Smooth muscle cell (in vitro differentiated cells): ENCODE data around the gene GSTM2. TPM values are rescaled to one million over a fixed set of nuclear protein-coding genes. Genes with fewer than 3 reads are reported as not detected.
"Not testable (repeated sequence)": the region's sequence is repeated elsewhere in the genome, so short reads cannot be mapped to it uniquely, and the experiment has no call there.

ENCODE experiments used
- DNase-seq: peaks from one replicate; lab custom pipeline; 2025; ENCODE audit not compliant: unreplicated experiment; lab: John Stamatoyannopoulos, UW
- H2AFZ ChIP-seq: fragments of 200-600 bp; sonication (generic); 2 replicates; pipeline ENCODE4 v1.6.0; 2016; ENCODE audit warnings: antibody characterized with exemption, low read depth, mild to moderate bottlenecking
- H3F3A ChIP-seq: fragments of 200-600 bp; sonication (generic); 2 replicates; pipeline ENCODE4 v1.6.0; 2017; ENCODE audit warnings: antibody characterized with exemption, low read depth
- H3K27ac ChIP-seq: fragments of 200-600 bp; sonication (generic); 2 replicates; pipeline ENCODE4 v1.5.1; 2016; ENCODE audit warnings: low read depth, mild to moderate bottlenecking
- H3K27me3 ChIP-seq: fragments of 200-600 bp; sonication (generic); 2 replicates; pipeline ENCODE4 v1.6.1; 2016; ENCODE audit warnings: low read depth, mild to moderate bottlenecking
- H3K36me3 ChIP-seq: fragments of 200-600 bp; sonication (generic); 2 replicates; pipeline ENCODE4 v1.5.1; 2016; ENCODE audit warnings: low read depth
- H3K4me1 ChIP-seq: fragments of 200-600 bp; sonication (generic); 2 replicates; pipeline ENCODE4 v1.5.1; 2016; ENCODE audit warnings: low read depth
- H3K4me2 ChIP-seq: fragments of 200-600 bp; sonication (generic); 2 replicates; pipeline ENCODE4 v1.6.0; 2016; ENCODE audit warnings: mild to moderate bottlenecking
- H3K4me3 ChIP-seq: fragments of 200-600 bp; sonication (generic); 2 replicates; pipeline ENCODE4 v1.5.1; 2016; ENCODE audit warnings: mild to moderate bottlenecking
- H3K79me2 ChIP-seq: fragments of 200-600 bp; sonication (generic); 2 replicates; pipeline ENCODE4 v1.6.0; 2016; ENCODE audit warnings: low read depth, mild to moderate bottlenecking
- H3K9ac ChIP-seq: fragments of 200-600 bp; sonication (generic); 2 replicates; pipeline ENCODE4 v1.6.0; 2016; ENCODE audit warnings: low read depth
- H3K9me3 ChIP-seq: fragments of 200-600 bp; sonication (generic); replicated peaks from 2 replicates; pipeline ENCODE4 v1.5.1; 2016; ENCODE audit warnings: low read depth
- H4K20me1 ChIP-seq: fragments of 200-600 bp; sonication (generic); 2 replicates; pipeline ENCODE4 v1.6.0; 2016; ENCODE audit warnings: low read depth
- WGBS: methylation state at CpG from one replicate; pipeline ENCODE4 v1.1.7; 2016; ENCODE audit warnings: low lambda C conversion rate; 5-methylcytosine and 5-hydroxymethylcytosine counted together
- polyA plus RNA-seq: library from polyadenylated mRNA; unstranded; fragments of >200 nt; fragmentation: Nextera tagmentation; extraction: Ambion mirVana; gene quantifications from 2 replicates; pipeline ENCODE4 v1.2.1, GENCODE V29; 2016
- total RNA-seq: library from RNA; depleted of rRNA; stranded (reverse); fragments of >200 nt; gene quantifications from 2 replicates; pipeline ENCODE4 v1.2.3, GENCODE V29; 2014
- TF ChIP-seq, protein P1 (sequence below): fragments of 200-600 bp; sonication (generic); IDR thresholded peaks from 2 replicates; pipeline ENCODE4 v1.5.1; 2017; ENCODE audit warnings: borderline replicate concordance, mild to moderate bottlenecking, antibody characterized with exemption; ENCODE audit not compliant: insufficient read depth, poor library complexity, severe bottlenecking

GSTM2 gene
- total and polyA plus RNA-seq, 2 experiments from 2014 or later: 30.3 to 43.8 TPM

- no peak overlapping the region for H3K4me2 ChIP-seq
- no peak for DNase-seq
- 90% methylated on average over 3 of the region's 3 CpGs for WGBS
- no peaks in the 10 kb centered on the region for H3K9me3 ChIP-seq
- no peak overlapping the region for H3K4me3 ChIP-seq
- no peaks in the 10 kb centered on the region for H3K36me3 ChIP-seq
- no peaks in the 10 kb centered on the region for H3F3A ChIP-seq
- no peaks in the 10 kb centered on the region for H3K4me1 ChIP-seq
- no peaks in the 10 kb centered on the region for H4K20me1 ChIP-seq
- H2AFZ ChIP-seq: no peak overlapping the region
- TF ChIP-seq, protein P1, sequence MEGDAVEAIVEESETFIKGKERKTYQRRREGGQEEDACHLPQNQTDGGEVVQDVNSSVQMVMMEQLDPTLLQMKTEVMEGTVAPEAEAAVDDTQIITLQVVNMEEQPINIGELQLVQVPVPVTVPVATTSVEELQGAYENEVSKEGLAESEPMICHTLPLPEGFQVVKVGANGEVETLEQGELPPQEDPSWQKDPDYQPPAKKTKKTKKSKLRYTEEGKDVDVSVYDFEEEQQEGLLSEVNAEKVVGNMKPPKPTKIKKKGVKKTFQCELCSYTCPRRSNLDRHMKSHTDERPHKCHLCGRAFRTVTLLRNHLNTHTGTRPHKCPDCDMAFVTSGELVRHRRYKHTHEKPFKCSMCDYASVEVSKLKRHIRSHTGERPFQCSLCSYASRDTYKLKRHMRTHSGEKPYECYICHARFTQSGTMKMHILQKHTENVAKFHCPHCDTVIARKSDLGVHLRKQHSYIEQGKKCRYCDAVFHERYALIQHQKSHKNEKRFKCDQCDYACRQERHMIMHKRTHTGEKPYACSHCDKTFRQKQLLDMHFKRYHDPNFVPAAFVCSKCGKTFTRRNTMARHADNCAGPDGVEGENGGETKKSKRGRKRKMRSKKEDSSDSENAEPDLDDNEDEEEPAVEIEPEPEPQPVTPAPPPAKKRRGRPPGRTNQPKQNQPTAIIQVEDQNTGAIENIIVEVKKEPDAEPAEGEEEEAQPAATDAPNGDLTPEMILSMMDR: no peak
- no peaks in the 10 kb centered on the region for H3K79me2 ChIP-seq
- no peak overlapping the region for H3K9ac ChIP-seq
- no peak overlapping the region for H3K27ac ChIP-seq
- no peaks in the 10 kb centered on the region for H3K27me3 ChIP-seq
Measured at GRCh38 chr1:109677459-109677858, 9.6 kb downstream of the GSTM2 start.

- H2AFZ ChIP-seq, H3K27ac ChIP-seq, H4K20me1 ChIP-seq, H3K4me1 ChIP-seq, H3K27me3 ChIP-seq, H3K9me3 ChIP-seq, H3K36me3 ChIP-seq, H3K9ac ChIP-seq, H3K79me2 ChIP-seq, H3K4me2 ChIP-seq, H3F3A ChIP-seq, DNase-seq, H3K4me3 ChIP-seq: not testable (repeated sequence)
- 87% methylated on average over 2 of the region's 2 CpGs for WGBS
Measured at GRCh38 chr1:109678637-109679036, 10.8 kb downstream of the GSTM2 start.

DNA sequence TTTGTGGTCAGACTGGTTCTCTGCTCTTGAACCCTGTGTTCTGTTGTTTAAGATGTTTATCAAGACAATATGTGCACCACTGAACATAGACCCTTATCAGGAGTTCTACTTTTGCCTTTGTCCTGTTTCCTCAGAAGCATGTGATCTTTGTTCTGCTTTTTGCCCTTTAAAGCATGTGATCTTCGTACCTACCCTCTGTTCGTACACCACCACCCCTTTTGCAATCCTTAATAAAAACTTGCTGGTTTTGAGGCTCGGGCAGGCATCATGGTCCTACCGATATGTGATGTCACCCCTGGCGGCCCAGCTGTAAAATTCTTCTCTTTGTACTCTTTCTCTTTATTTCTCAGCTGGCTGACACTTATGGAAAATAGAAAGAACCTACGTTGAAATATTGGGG is 16.9 kb downstream of the GSTM2 start:
- H3K4me2 ChIP-seq, H3K79me2 ChIP-seq, H3K4me3 ChIP-seq, H3K9ac ChIP-seq, H3K27ac ChIP-seq, H3K4me1 ChIP-seq, H4K20me1 ChIP-seq, H3K27me3 ChIP-seq, DNase-seq, H3F3A ChIP-seq, H3K36me3 ChIP-seq, H3K9me3 ChIP-seq, H2AFZ ChIP-seq: not testable (repeated sequence)
- WGBS: 100% methylated on average over 4 of the region's 6 CpGs

DNA sequence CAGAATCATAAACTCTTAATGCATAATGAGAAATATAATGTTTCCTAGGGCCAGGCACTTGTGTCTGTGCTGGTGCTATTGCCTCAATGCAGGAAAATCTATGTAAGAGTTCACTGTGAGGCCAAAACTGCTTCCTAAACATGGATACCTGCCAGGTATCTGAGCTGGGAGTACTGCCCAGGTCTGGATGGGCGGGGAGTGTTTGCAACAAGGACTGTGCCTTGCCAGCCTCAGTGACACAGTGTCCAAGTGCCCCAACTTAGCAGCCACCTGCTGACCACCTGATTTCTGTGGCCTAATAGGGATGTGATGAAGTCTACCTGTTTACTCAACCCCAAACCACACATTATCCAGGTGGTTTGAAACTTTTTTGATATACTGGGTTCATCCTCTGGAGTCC is 17.5 kb downstream of the GSTM2 start:
- not testable (repeated sequence) for H3K27me3 ChIP-seq, H4K20me1 ChIP-seq, H3K79me2 ChIP-seq, H3K9ac ChIP-seq, H2AFZ ChIP-seq, H3F3A ChIP-seq, H3K4me2 ChIP-seq, H3K4me3 ChIP-seq, DNase-seq, H3K9me3 ChIP-seq, H3K36me3 ChIP-seq, H3K4me1 ChIP-seq, H3K27ac ChIP-seq
- 100% methylated on average over 1 of the region's 1 CpG for WGBS

DNA sequence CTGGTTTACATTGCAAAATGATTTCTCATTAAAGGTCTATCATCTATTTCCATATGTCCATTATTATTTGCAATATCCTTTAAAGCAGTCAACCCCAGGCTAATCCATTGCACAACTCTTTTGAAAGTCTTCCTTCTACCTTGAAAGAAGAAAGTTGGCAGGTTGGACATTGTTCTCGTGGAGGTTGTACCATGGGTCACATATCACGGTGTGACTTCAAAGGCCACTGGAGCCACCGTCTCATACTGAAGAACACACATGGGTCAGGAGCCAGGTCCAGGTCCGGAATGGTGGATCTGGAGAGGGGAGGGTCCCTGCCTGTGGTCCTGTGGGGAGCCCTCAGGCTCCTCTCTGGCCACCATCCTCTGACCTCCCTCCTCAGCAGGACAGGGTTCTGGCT is 18.0 kb downstream of the GSTM2 start:
- DNase-seq, H2AFZ ChIP-seq, H3K27ac ChIP-seq, H3K27me3 ChIP-seq, H3F3A ChIP-seq, H3K4me3 ChIP-seq, H3K9me3 ChIP-seq, H3K4me1 ChIP-seq, H3K4me2 ChIP-seq, H4K20me1 ChIP-seq, H3K79me2 ChIP-seq, H3K36me3 ChIP-seq, H3K9ac ChIP-seq: not testable (repeated sequence)
- WGBS: 96% methylated on average over 4 of the region's 4 CpGs

GRCh38 chr1:109687109-109687508 is 19.3 kb downstream of the GSTM2 start:
- H3F3A ChIP-seq, H3K79me2 ChIP-seq, H3K9me3 ChIP-seq, H3K27me3 ChIP-seq, H2AFZ ChIP-seq, H3K4me1 ChIP-seq, H3K36me3 ChIP-seq, H4K20me1 ChIP-seq, H3K27ac ChIP-seq, H3K9ac ChIP-seq, DNase-seq: not testable (repeated sequence)
- H3K4me2 ChIP-seq: peak overlapping the region; percentile 74
- H3K4me3 ChIP-seq: peak overlapping the region; percentile 43
- 80% methylated on average over 9 of the region's 11 CpGs for WGBS
